WI38 (cell line): ENCODE data around the gene ZIM2.

ENCODE experiments used
- H3K4me3 ChIP-seq: 2 replicates; pipeline ENCODE4 v1.5.1; 2011; ENCODE audit warnings: low read depth, mild to moderate bottlenecking, control low read depth, low read length
- TF ChIP-seq, protein P1 (sequence below): IDR thresholded peaks from 2 replicates; pipeline ENCODE4 v1.5.1; 2012; ENCODE audit warnings: low read depth, mild to moderate bottlenecking, control low read depth, low read length

The ZIM2 gene

DNA sequence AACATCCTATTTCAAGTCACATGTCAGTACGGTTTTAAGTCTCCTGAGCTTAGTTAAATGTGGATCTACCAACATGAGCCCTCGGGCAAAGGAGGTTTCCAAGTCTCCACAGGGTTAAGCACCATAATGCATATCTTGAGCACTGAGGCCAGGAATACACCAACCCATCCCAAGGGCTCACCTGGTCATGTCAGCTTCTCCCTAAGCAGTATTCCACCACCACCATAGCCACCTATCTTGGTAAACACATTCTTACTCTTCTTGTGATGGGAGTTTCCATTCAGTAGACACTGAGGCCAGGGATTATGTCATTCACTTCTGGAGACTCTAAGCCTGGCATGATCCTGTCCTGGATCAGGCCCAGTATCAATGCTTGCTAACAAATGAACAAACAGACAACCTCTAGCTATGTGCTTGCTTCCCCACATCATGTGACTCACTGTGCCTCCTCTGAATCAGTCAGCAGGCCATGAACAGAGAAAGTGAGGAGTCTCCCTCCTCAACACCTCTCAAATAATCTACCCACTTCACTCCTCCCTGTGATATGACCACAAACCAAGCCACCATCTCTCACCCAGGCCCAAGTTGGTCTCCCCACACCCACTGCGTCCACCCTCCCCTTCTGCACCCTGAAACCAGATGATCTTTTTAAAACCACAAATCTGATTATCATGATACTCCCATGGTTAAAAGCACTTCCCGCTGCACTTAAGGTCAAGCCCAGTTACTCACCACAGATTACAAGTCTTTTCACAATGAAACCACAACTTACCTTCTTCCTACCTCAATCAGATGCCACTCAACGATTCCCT, 5.8 kb downstream of the ZIM2 start:
- TF ChIP-seq, protein P1, sequence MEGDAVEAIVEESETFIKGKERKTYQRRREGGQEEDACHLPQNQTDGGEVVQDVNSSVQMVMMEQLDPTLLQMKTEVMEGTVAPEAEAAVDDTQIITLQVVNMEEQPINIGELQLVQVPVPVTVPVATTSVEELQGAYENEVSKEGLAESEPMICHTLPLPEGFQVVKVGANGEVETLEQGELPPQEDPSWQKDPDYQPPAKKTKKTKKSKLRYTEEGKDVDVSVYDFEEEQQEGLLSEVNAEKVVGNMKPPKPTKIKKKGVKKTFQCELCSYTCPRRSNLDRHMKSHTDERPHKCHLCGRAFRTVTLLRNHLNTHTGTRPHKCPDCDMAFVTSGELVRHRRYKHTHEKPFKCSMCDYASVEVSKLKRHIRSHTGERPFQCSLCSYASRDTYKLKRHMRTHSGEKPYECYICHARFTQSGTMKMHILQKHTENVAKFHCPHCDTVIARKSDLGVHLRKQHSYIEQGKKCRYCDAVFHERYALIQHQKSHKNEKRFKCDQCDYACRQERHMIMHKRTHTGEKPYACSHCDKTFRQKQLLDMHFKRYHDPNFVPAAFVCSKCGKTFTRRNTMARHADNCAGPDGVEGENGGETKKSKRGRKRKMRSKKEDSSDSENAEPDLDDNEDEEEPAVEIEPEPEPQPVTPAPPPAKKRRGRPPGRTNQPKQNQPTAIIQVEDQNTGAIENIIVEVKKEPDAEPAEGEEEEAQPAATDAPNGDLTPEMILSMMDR = no peak
- no peak overlapping the region for H3K4me3 ChIP-seq

DNA sequence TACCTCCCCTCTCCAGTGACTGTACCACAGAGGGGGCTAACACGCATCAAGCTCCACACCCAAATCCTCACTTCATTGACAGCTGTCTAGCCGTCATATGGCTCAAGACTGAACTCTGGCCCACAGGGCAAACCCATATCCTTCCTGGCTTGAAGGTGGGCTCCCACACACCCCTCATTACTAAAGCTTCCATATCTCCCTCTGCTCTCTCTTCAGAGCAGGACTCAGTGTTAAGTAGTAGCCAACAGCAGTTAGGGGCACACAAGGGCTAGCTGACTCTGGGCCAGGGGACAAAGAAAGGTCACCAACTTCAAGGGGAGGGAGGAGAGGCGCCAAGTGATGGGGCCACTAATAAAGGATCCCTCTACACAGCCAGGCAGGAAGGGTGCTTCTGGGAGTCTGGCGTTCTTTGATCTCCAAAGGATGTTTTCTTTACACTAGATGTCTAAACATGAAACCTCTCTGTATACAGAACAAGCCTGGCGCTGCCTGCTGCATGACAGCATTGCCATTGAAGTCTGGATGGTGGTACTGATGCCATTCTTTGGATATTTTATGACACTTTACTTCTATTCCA, 8.1 kb downstream of the ZIM2 start:
- no peak overlapping the region for H3K4me3 ChIP-seq
- TF ChIP-seq, protein P1 = no peak

DNA sequence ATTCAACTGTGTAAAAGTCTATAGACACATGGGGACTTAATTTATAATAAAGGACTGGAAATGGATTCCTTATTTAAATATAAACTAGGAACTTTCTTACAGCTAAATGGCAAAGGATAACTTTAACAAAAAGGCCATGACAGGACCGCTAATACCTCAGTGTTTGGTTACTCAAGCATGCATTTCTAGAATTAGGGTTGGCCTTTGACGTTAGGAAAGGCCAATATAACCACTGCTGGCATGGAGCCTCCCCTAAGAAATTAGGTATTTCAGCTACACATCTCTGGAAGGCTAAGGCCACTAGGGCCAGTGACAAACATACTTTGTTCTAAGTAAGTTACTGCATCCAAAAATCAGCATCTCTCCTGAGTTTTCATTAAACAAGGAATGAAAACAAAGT, 9.3 kb downstream of the ZIM2 start:
- TF ChIP-seq, protein P1 = no peak
- H3K4me3 ChIP-seq = no peak overlapping the region

DNA sequence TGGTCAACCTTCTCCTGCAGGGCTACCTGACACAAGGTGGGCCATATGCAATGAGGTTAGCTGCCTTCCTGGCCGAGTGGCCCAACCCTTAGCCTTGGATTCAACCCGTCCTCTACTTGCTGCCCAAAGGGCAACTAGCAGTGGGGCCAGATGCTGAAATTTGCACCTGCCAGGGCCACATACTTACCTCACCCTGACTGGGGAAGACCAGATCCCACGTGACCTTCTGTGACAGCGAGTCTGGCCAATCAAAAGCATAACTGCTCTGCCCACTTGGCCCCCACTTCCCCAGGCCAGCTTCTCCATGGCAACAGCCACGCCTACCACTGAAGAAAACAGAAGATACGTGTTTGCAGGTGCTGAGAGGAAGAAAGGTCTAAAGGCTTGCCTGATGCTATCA, 10.9 kb downstream of the ZIM2 start:
- H3K4me3 ChIP-seq = no peak overlapping the region
- TF ChIP-seq, protein P1 = no peak

DNA sequence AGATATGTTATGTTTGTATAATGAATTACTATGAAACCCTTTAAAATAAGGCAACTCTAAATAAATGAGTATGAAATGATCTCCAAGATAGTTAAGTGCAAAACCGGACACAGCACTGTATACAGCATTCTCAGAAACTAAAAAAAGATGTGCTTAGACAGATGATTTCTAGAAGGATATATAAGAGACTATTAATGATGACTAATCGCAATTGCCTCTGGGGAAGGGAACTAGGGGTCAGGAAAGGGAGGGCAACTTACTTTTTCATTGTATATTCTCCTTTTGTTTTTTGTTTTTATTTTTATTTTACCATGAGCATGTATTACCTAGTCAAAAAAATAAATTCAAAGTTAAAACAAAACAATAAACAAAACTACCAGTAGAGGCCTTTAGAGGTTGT, 12.8 kb downstream of the ZIM2 start:
- TF ChIP-seq, protein P1 = no peak
- no peak overlapping the region for H3K4me3 ChIP-seq

DNA sequence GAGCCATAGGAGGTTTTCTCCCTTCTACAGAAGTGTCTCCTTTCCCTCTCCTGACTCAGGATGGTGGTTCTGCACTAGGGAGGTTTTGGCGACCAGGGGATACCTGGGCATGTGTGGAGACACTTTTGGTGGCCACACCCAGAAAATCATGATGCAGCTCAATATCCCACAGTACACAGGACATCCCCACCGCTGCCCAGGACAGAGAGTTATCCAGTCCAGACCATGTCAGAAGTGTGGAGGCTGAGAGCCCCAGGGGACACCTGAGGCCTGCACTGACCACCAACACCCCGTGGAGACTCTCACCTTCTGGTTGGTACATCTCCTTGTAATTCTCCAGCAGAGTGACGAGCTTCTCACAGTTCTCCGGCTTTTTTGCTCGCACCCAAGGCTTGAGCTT, 16.6 kb downstream of the ZIM2 start:
- TF ChIP-seq, protein P1 = no peak

DNA sequence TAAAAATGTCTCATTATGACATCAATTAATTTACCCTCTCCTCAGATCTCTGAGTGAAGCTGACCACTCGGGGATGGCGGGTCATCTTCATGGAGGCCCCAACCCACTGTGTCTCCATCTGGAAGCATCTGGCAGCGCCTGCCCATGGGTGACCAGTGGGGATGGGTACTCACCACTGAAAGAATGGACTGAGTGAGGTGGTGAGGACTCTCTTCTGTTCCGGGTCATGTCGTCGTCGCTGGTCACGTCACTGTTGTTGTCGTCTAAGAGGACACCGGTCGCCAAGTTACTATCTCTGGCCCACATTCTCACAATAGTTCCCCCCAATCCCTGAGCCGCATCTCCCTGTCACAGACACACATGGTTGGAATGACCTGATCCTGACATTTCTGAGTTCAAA, 17.1 kb downstream of the ZIM2 start:
- H3K4me3 ChIP-seq = no peak overlapping the region
- TF ChIP-seq, protein P1 = no peak

More for the DNA sequence above, 16.6 kb downstream of the ZIM2 start:
- H3K4me3 ChIP-seq = no peak overlapping the region
